ENCODE measurements around the gene TTC38. TPM values are rescaled to one million over a fixed set of nuclear protein-coding genes. Genes with fewer than 3 reads are reported as not detected.
"Not testable (repeated sequence)": the region's sequence is repeated elsewhere in the genome, so short reads cannot be mapped to it uniquely, and the experiment has no call there.

Gene TTC38
- total RNA-seq, 1 donor from 2014 or later: 16.1 TPM

DNA sequence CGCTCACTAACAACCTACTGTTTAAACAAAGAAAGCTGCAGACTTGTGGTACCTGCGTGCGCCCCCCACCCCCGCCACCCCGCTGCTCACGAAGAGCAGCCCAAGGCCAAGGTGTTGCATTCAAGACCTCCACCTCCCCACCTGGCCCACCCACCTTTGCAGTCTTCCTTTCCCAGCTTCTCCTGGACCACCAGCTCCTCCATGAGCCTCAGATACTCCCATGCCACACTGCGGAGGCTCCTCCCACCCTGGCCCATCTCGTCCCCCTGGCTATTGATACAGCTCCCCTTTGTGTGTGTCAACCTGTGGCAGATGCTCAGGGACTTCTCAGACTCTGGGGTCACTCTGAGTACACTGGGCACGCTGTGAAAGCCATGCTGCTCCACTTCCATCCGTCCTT lies 21.6 kb upstream of the TTC38 start:
- DNase-seq: no peak

DNA sequence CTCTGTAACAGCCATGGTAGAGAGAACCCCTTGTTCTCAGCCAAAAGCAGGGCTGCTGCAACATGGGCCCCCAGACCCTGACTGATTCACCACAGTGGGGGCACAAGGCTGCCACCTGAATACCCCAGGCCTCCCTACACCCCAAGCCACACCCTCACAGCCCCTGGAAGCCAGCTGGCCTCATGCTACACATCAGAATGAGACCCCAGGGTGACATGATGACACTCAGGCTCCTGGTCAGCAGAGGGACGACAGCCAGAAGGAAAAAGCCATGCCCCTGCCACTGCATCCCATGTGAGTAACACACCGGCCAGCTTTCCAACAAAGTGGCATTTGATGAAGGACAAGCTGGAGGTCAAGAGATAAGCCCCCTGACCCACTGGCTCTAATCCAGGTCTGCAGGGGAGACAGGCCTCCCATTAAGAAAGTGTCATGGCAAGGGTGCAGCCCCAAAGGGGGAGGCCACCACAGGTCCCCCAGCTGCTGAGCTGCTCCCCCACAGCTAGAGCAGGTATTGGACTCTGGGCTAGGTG lies 20.3 kb upstream of the TTC38 start:
- DNase-seq: no peak

GRCh38 chr22:46250035-46250782 lies 17.6 kb upstream of the TTC38 start, which contains the start of gene CDPF1:
CDPF1 (minus strand) TSS chr22:46250293; CDS start chr22:46248284, 2,009 bp downstream.
- peak; percentile 72 for DNase-seq

DNA sequence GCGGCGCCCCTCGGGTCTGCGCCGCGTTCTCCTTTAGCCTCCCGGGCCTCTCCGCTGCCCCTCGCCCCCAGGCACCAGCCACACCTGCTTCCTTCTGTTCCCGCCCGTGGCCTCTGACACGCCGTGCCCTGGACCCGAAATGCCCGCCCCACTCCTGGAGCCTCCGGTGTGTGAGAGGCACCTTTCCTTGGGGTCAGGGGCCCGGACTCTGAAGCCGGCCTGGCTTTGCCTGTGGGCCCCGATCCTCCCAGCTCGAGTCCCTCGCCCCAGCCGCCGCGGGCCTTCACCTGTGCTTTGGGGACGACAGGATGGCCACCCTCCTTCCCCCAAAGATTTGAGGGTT lies 17.1 kb upstream of the TTC38 start:
- DNase-seq: no peak

DNA sequence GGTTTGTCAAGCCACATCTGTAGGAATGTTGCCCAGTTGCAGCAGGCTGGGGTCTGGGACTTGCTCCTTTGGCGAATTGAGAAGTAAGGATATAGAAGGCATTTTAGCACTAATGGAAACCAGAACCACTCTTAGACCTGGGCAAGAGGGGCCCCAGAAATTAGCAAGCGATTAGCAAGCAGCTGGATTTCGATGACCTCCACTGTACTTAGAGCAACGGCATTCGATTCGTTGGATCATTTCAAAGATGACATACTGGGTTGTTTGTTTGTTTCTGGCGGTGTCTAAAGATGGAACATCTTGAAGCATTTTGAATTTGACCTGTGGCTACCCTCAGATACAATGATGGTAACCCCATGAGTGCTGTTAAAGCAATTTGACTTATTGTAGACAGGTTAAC lies 16.5 kb upstream of the TTC38 start:
- DNase-seq: peak; percentile 14

DNA sequence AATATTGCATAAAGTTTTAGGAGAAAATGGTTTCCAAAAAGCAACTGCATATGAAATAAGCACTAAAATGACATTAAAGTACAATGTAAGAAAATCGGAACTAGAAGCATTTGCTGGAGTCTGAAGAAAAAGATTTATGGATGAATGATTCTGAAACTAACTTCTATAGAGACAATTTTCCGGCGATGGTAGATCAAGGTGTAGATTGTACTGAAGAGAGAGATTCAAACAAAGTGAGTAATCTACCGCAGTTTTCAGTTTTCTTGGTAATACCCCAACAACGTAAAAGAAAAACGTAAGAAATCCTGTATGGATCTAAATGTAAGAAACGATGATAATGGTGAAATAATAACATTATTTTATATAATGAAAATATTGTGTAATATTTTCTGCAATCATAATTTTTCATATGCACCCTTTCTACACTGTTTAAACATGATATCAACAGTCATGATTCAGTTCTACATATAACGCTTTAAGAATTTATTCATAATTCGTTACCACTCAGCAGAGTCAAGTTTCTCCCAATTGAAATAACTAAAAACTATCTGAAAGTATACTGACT lies 15.9 kb upstream of the TTC38 start:
- no peak for DNase-seq

GRCh38 chr22:46256358-46256958 lies 11.3 kb upstream of the TTC38 start:
- no peak for DNase-seq

- no peak for DNase-seq
These were observed 8.4 kb upstream of the TTC38 start for GRCh38 chr22:46259374-46259773.

- DNase-seq: no peak
These were observed 7.8 kb upstream of the TTC38 start for GRCh38 chr22:46260038-46260437.

GRCh38 chr22:46262449-46263215 lies 5.2 kb upstream of the TTC38 start:
- no peak for DNase-seq

GRCh38 chr22:46263216-46263590 lies 4.6 kb upstream of the TTC38 start, which contains the start of gene PKDREJ:
PKDREJ (minus strand) TSS chr22:46263343; CDS start chr22:46263322, 21 bp downstream.
- DNase-seq: no peak

GRCh38 chr22:46264520-46264919 lies 3.3 kb upstream of the TTC38 start:
- not testable (repeated sequence) for DNase-seq

- not testable (repeated sequence) for DNase-seq
These were observed 2.2 kb upstream of the TTC38 start for GRCh38 chr22:46265627-46266026.

DNA sequence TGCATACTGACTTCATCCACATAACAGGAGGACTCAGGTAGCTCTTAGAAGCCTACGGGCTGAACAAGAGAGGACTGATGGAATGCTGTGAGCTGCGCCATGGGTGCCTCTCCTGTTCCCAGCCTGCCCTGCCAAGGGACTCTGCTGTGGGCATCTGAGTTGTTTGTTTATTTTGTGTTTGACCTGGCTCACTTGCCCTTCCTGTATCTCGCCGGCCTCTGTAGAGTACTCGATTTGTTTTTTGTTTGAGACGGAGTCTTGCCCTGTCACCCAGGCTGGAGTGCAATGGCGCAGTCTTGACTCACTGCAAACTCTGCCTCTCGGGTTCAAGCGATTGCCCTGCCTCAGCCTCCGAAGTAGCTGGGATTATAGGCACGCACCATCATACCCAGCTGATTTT lies 1.8 kb downstream of the TTC38 start:
- DNase-seq: no peak

DNA sequence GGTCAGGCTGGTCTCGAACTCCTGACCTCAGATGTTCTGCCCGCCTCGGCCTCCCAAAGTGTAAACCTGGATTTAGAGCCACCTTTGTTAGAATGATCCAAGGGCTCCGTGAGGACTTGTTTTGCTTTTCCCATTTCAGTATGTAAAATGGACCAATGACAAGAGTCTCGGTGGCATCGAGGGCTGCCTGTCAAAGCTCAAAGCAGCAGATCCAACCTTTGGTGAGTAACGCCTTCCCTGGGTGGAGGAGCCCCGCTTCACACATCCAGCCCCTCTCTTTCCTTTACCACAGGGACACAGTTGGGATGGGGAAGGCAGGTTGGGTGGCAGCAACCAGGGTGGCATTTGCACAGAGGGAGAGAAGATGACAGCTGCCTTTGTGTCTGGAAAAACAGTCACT lies 4.4 kb downstream of the TTC38 start:
- DNase-seq: no peak

- DNase-seq: no peak
These were observed 5.1 kb downstream of the TTC38 start for GRCh38 chr22:46272762-46273431.

GRCh38 chr22:46273432-46274148 lies 5.8 kb downstream of the TTC38 start:
- no peak for DNase-seq

DNA sequence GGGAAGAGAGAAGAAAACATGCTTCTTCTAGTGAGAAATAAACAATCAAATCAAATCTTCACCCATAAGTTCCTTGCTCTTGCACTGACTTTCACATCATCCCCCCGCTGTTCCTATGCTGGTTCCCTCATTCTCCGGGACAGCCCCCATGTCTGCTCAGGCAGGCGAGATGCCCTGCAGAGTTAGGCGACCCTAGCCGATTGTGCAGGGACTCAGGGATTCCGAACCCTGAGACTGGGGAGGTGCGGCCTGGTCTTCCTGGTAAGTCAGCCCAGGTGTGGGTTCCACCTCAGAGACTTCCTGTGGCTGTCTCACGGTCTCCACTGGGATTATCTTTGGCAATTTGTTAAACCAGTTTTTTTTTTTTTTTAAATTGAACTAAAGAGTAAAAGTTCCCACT lies 6.6 kb downstream of the TTC38 start:
- no peak for DNase-seq

DNA sequence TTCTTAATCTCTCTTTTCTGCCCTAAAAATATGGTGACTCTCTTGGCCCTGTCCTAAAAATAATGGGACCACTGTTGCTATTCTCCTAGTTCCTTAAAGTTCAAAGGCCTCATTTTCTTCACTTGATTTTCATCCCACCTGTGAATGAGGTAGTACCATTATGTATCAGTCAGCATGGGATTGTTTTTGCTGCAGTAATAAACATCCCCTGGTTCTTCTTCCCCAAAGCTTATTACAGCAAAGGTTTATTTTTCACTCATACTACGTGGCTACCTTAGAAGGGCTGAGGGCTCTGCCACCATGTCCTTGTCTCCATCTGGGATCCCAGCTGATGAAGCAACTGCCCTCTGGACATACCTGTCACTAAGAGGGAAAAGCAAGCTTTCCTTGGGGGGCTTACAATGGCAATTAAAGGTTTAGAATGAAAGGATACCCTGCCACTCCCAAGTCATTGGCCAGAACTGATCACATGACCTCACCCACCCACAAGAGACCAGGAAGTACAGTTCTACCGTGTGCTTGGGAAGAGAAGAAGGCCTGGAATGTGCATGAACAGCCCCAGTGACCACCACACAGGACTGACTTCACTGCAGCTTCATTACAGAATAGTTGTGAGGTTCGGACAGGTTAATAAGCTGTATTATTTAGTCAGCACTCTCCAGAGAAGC lies 7.8 kb downstream of the TTC38 start:
- no peak for DNase-seq

GRCh38 chr22:46276563-46276962 lies 8.8 kb downstream of the TTC38 start:
- no peak for DNase-seq
